HG03045 (cell line): ENCODE data around the gene TENM3.

Experiments used
- ATAC-seq: cut with Tn5 transposase; IDR thresholded peaks from one replicate; pipeline ENCODE4 v1.9.1; 2021; ENCODE audit warnings: mild to moderate bottlenecking, moderate library complexity; ENCODE audit not compliant: unreplicated experiment

The TENM3 gene

GRCh38 chr4:182447767-182448280, 204.6 kb downstream of the TENM3 start:
- ATAC-seq: no peak

- ATAC-seq: peak; percentile 92
Observed at GRCh38 chr4:182448281-182449151, 205.3 kb downstream of the TENM3 start.

DNA sequence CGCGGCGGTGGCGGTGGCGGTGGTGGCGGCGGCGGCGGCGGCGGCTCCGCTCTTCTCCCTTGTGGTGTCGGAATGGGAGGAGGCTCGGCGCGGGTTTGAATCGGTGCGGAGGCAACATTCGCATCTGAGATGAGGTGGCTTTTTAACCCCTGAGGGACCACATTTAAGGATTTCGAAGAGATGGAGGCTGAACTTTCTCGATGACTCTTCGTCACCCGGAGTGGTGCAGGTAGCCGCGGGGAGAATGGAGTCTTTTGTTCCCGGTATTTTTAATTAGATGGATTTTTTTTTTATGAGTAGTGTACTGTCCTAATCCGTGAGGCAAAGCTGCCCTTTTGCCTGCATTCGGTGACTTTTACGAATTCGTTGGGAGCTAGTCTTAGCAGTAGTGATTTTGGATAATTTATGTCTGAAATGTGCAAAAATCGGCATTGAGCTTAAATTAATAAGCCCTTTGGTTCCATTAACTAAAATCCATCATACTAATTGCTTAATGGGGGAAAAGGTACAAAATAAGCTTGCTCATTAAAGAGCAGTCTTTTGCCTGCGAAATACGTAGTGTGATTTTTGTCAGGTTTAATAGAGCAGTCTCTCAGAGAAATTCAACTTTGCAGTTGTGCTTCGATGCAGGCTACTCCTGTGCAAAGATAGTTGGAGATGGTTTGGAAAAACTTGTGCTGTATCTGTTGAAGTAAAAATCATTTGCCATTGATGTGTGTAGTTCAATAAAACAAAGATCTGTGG, 206.2 kb downstream of the TENM3 start:
- ATAC-seq: no peak

DNA sequence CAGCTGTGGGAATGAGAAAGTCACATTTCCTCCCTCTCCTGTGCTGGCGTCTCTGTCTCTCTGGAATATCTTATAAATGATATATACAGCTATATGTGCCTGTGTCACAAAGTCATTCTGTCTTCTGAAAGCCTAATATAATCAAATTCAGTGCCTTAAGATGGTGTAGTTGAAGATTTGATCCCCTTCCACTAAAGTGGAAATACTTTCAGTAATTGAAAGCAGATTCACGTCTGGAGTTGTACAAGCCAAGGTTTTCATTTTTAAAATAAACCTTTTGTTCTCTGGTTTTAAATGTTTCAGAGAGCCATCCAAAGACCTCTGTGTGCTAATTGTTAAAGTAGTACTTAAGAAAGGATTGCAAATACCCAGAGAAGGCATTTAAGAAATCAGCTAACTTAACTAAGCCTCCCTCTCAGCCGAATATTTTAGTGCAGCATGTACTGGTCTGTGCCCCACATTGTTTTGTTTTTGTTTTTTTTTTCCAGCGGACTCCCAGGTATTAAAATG, 206.8 kb downstream of the TENM3 start:
- ATAC-seq: no peak

DNA sequence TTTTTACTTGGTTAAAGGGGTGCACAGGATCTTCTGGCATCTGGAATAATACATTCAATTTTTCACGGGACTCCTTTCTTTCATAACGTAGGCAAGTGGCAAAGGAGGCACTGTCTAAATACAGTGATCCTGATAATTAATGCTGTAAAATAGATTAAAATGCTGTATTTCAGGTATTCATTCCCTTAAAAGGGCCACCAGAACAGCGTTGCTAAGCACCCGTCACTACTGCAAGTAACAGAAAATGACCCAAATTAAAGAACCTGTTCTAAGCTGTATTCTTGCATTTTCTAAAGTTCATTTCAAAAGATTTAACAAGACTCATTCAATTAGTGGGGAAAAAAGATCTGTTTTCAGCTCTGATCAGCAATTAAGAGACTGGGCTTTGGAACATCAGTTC, 208.2 kb downstream of the TENM3 start:
- no peak for ATAC-seq

- ATAC-seq: no peak
Observed at GRCh38 chr4:182453830-182454229, 210.6 kb downstream of the TENM3 start.

GRCh38 chr4:182454440-182455013, 211.3 kb downstream of the TENM3 start:
- no peak for ATAC-seq

DNA sequence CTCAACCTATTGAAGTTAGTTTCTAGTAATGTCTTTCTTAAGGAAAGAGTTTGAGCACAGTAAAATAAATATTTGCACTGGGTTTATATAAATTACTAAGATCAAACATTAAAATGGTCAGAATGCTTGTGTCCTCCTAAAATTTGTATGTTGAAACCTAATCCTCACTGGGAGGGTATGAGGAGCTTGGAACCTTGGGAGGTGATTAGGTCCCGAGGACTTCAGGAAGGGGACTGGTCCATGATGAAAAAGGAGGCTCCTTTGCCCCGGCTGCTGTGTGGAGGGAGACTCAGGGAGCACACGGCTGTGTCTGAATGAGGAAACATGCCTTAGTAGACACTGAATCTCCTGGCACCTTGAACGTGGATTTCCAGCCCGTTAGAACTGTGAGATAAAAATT, 221.9 kb downstream of the TENM3 start:
- ATAC-seq: no peak

- no peak for ATAC-seq
Observed at GRCh38 chr4:182465979-182466378, 222.8 kb downstream of the TENM3 start.

DNA sequence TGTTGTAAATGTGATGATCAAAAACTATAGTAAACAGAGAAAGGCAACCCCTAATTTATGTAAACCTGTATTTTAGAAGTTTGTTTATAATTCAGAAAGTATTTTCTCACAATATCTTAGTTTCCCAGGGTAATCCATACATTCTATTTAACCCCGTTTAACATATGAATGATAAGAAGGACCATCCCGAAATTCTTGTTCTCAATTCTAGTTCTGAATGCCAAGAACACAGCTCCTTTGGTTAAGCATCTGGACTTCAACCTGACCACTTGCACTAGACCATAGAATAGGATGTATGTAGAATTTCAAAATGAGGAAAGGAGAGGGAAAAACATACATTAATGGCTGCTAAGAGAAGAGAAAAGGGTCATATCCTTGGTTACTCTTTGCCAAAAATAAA, 227.0 kb downstream of the TENM3 start:
- no peak for ATAC-seq

DNA sequence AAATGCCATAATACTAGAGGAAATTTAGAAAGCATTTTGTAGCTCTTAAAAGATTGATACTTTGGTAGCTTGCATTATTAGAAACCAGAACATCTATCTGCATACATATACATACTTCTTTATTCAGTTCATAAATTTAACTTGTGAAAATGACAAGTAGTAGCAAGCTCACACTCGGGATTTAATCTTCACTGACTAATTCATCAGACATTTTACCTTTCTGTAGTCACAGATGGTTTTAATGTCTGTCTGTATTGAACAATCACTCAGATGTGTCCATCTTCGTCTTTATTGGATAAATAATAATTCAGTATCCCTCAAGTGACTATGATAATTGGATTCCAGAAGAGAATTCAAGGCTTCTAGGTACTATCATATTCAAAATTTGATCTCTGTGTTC, 232.3 kb downstream of the TENM3 start:
- no peak for ATAC-seq

- no peak for ATAC-seq
Observed at GRCh38 chr4:182478475-182478874, 235.3 kb downstream of the TENM3 start.

DNA sequence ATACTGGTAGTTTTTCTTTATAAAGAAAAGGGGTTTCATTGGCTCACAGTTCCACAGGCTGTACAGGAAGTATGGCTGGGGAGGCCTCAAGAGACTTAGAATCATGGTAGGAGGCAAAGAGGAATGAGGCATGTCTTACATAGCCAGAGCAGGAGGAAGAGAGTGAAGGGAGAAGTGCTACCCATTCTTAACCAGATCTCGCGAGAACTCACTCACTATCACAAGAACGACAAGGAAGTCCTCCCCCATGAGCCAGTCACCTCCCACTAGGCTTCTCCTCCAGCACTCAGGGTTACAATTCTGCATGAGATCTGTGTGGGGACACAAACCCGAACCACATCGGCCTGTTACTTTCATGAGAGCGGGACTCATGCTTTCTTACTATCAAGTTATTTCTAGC, 240.5 kb downstream of the TENM3 start:
- ATAC-seq: no peak

- ATAC-seq: no peak
Observed at GRCh38 chr4:182486881-182487280, 243.7 kb downstream of the TENM3 start.

- no peak for ATAC-seq
Observed at GRCh38 chr4:182488896-182489295, 245.7 kb downstream of the TENM3 start.

- no peak for ATAC-seq
Observed at GRCh38 chr4:182489607-182490006, 246.4 kb downstream of the TENM3 start.

GRCh38 chr4:182491719-182492118, 248.5 kb downstream of the TENM3 start:
- no peak for ATAC-seq

GRCh38 chr4:182492423-182492822, 249.2 kb downstream of the TENM3 start:
- peak; percentile 62 for ATAC-seq

DNA sequence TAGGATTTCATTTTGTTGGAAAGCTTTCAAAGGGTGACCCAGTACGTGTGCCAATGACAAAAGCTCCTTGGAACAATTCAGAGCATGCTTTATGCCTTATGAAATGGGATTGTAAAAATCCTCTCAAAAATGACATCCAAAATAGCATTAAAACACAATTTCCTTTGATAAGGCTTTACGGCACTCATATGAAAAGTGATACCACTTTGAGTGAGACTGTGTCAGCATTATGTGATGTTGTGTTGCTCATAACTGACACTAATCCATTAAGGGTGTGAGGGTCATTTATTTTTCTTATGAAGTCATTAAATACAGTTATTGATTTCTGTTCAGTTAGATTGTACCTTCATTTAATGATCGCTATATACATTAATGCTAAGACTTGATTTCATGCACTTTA, 250.2 kb downstream of the TENM3 start:
- no peak for ATAC-seq

GRCh38 chr4:182494103-182494502, 250.9 kb downstream of the TENM3 start:
- peak; percentile 45 for ATAC-seq

DNA sequence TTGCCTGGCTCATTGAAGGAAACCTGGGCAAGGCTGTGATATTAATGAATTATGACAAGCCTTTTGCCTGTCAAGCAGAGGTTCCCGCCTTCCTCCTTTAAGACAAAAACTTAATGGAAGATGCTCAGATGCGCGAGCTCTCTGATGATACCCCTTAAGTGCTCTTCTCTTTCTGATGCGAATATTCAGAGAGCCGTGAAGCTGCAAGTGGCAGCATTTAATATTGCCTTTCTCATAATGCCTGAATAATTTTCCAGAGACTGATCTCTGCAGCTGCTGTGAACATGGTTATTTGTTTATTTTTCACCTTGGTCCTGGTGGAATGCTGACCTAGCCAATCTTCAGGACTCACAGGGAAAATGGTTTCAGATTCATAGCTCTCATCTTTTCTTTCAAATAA, 251.8 kb downstream of the TENM3 start:
- no peak for ATAC-seq
